ENCODE data around the gene GBA2.

The GBA2 gene

DNA sequence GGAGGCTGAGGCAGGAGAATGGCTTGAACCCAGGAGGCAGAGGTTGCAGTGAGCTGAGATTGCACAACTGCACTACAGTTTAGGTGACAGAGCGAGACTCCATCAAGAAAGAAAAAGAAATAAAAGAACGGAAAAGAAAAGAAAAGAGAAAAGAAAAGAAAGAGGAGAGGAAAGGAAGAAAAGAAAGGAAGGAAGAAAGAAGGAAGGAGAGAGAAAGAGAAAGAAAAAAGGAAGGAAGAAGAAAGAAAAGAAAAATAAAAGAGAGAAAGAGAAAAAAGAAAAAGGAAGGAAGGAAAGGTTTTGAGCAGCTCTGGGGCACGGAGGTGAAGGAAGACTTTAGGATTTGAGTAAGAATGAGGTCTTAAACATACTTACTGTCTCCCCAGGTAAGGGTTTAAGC, 35.5 kb downstream of the GBA2 start:
- DNase-seq, result no peak

DNA sequence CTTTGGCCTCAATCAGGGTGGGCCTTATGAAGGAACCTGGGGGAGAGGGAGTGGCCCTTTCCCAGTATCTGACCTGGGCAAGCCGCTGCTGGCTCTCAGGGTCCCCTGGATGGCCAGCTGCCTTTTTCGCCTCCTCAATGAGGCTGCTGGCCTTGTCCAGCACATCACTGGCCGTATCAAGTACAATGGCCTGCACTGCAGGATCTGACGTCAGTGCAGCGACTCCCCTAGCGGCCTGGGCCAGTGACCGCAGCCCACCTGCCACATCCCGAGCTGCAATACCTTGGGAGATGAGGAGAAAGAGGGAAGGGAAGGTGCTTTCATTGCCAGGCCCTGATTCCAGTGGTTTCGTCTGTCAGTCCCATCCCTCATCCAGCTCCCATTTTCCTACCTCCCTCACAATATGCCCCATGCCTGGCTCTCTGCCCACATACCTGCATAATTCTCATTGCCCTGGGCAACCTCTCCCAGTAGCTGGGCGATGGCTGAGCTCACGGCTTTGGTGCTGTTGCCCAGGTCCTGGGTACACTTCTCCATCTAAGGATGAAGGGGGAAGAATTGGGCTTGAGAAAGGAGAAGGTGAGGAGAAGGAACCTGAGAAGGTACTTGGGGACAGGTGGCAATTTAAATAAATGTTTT, 36.1 kb downstream of the GBA2 start:
- no peak for DNase-seq

DNA sequence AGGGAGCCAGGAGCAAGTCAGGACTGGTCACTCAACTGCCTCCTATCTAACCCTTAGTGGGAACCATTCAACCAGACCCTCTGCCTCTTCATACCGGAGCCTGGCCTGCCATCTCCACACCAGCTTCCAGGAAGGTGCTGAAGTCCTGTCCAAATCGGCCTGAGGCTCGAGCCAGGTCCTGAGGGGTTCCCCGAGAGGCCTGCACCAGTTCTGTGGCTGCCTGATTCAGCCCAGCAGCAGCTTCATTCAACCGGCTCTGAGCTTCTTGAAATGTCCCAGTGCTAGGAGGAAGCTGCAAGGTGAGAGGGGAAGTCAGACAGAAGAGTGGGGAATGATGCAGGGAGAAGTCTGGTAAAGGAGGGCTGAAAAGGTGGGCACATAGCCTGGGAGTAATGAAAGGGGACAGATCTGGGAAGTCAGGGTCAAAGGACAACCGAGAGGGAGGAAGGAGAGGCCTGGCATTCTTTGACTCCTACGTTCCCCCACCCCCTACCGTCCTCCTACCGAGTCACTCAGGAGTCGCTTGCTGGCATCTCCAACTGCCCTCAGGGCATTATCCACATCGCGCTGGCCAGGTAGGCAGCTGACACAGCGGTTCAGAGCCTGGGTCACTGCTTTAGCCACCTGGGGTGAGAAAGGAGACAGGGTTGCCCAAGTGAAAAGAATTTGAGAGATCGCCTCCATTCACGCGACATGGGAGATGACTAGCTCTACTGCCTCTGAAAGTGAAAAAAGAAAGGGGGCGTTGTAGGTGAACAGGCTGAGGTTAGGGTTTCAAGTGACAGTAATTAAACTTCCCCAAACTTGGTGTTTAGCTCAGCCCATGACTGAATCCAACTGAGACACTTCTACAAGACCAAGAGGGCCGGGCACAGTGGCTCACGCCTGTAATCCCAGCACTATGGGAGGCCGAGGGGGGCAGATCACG, 37.3 kb downstream of the GBA2 start:
- DNase-seq, result no peak

DNA sequence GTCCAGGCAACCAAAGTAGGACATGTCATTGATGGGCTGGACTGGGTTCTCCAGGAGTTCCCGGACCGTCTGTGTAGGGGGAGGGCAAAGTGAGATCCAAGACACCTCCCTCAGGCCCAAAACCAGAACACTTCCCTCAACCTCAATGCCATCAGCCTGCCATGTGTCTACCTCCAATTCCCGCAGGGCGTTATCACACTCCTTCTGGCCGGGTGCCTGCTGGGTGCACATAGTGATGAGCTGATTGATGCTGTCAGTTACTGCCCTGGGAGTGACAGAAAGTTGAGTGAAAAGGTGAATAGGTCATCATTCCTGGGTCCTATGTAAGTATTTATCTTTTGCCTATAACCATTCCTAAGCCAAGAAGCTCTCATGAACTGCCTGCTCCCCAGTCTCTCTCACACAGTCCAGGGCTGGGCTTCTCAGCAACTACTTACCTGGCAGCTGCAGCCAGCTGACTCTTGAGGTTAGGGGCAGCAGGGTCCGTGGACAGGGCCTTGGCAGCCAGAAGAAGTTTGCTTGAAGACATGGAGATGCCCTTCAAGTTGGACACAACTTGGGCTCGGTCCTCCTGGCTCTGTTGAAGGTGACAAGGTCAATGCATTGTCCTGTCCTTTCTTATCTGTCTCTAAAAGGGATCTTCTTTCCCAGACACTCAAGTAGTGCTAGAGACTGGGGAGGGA, 38.1 kb downstream of the GBA2 start:
- no peak for DNase-seq

DNA sequence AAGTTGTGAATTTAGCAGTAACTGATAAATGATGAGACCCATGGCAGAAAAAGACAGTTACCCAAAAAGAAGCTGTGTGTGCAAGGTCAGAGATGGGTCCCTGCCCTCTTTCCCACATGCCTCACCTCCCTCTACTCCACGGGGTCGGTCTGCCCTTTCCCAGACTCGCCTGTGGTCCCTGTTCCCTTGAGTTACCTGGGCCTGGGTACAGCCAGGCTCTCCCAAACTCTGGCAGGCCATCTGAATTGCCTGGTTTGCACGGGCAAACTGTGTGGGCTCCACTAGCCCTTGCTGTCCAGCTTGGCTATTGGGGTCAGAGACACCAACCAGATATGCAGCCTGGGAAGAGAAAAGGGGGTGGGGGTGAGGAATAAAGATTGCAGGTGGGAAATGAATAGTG, 40.9 kb downstream of the GBA2 start:
- DNase-seq, result no peak

- DNase-seq, result no peak
These were observed 42.1 kb downstream of the GBA2 start for GRCh38 chr9:35706951-35707350.

DNA sequence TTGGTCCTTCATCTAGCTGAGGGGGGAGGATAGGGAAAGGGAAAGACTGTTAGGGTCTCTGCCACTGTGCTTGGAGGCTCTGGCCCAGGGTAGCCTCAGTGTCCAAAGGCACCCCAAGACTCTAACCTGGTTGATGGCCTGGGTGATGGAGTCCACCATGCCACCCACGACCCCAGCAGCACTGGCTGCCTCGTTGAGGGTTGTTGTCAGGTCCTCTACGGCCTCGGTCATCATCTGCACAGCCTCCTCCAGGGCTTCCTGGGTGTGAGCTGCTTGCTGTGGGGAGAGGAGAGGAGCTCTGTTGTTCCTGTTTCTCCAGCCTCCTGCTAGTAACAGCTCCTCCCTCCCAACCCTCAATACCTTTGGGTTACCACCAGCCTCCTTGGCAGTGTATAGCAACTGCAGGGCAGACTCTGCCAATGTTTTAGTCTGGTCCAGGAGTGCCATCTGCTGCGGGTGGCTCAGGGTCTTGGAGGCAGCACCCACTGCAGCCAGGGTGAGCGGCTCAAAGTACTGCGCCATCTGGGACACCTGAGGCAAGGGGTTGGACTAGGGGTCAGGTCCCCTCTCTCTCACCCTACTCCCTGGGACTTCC, 43.1 kb downstream of the GBA2 start:
- no peak for DNase-seq

DNA sequence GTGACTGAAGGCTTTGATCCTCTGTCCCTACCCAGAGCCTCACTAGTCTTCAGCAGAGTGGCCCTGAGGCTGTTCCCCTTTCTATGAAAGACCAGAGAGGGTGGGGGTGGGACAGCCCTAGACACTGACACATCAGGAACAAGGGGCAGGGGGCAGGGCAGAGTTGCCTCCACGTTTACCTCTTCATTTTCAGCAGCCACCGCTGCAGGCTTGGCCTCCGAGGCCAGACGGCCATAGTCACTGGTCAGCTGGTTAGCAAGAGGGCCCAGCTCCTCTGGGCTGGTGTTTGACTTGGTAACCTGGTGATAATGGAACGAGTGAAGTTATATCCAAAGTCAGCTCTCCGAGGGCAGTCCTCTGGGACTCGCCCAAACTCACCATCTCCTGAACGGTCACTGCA, 43.7 kb downstream of the GBA2 start:
- no peak for DNase-seq

- DNase-seq, result no peak
These were observed 44.9 kb downstream of the GBA2 start for GRCh38 chr9:35703906-35704672.

GRCh38 chr9:35702696-35703095, 46.3 kb downstream of the GBA2 start:
- DNase-seq, result no peak

- no peak for DNase-seq
These were observed 48.1 kb downstream of the GBA2 start for GRCh38 chr9:35700942-35701341.

DNA sequence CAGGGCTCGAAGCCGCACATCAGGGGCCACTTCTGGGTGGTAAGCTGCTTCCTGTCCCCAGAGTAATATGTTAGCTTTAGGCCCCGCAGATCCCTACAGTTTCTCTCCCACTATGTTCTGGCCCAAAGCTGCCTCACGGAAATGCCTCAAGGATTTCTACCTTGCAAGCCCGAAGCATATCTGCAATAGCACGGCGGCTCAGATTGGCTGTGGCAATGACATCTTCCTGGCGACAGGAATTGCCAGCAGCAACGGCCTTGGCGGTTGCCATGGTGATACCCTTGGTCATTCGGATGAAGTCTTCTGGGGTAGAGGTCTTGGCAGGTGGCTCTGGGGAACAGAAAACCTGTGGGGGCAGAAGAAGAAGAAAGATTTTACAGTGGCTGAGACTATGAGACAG, 49.0 kb downstream of the GBA2 start:
- DNase-seq, result no peak

DNA sequence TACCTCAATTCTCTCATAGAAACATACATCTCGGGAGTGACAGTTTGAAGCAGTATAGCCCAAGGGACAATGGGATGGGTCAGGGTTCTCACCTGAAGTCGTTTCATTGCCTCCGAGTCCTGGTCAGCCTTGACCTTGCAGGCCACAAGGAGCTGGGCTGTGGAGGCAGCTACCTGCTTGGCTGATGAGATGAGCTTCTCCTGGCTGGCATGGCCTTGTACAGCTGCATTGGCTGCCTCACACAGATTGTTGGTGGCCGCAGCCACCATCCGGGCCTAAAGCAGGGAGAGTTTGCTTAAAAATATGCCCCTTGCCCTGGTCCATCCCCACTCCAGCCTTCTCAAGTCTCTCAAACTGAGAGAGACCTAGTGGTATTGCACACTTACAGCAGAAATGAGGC, 50.8 kb downstream of the GBA2 start:
- no peak for DNase-seq

DNA sequence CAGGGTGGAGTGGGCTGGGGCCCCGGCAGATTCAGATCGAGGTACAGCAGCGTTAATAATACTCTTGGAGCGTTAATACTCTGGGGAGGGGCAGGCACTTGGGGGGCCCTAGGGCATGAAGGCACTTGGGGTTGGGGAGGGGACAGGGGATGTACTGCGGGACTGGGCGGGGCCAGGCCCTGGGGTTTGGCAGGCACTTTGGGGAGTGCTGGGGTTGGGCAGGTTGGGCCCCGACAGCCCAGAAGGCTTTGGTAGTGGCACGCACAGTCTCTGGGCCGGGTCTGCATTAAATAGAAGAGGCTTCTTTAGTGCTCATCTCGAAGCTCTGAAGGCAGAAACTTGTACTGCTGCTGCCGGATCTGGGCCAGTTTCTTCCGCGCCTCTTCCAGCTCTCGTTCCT, 51.5 kb downstream of the GBA2 start:
- DNase-seq, result no peak

GRCh38 chr9:35696520-35697215, 52.4 kb downstream of the GBA2 start:
- DNase-seq, result no peak

GRCh38 chr9:35695943-35696401, 53.1 kb downstream of the GBA2 start:
- no peak for DNase-seq

DNA sequence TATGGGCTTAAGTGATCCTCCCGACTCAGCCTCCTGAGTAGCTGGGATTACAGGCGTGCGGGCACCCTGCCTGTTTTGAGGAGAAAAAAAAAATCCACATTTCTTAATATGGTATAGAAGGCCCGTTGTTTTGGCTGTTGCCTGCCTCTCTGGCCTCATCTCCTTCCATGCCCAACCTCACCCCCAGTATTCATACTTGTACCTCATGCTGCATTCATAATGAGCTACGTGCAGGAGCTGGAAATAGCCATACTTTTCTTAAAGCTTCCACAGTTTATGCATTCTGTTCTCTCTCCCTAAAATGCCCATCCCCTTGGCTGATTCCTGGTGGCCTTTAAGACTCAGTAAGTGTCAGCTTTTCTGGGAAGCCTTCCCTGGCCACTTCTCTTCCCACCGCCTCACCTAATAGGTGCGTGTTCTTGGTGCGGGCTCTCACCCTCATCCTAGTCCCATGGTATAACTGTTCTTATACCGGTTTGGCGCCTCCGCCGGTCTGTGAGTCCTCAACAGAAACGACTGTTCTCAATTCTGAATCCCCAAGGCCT, 57.2 kb downstream of the GBA2 start:
- DNase-seq, result no peak

DNA sequence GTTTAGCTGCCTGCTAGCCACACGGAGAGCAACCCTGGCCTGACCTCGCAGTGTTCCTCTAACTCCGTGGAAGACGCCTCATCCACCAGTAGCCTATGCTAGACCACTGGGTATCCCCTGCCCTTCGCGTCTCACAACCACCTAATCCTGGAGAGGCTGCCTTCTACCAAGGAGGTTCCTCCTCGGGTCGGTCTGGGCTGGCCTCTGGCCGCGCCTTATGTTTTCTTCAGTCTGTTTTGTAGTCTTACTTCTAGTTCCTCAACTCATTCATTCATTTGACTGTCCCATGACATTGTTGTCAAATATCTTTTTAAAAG, 57.7 kb downstream of the GBA2 start:
- DNase-seq, result no peak

- no peak for DNase-seq
These were observed 58.3 kb downstream of the GBA2 start for GRCh38 chr9:35690614-35691333.

DNA sequence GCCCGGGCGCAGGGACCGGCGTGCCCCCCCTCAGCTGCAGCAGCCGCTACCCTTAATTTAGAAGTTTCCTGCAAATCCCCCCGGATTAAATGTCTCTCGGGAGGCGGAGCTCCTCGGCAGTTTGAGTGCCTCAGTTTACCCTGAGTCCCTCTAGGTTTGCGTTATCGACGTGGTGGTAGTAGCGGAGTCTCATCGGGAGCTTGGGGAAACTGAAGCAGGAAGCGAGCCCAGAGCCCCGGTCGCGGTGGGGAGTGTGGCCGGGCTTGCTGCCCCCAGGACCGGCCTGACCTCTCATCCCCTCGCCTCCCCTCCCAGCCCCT, 58.8 kb downstream of the GBA2 start:
- DNase-seq, result no peak

DNA sequence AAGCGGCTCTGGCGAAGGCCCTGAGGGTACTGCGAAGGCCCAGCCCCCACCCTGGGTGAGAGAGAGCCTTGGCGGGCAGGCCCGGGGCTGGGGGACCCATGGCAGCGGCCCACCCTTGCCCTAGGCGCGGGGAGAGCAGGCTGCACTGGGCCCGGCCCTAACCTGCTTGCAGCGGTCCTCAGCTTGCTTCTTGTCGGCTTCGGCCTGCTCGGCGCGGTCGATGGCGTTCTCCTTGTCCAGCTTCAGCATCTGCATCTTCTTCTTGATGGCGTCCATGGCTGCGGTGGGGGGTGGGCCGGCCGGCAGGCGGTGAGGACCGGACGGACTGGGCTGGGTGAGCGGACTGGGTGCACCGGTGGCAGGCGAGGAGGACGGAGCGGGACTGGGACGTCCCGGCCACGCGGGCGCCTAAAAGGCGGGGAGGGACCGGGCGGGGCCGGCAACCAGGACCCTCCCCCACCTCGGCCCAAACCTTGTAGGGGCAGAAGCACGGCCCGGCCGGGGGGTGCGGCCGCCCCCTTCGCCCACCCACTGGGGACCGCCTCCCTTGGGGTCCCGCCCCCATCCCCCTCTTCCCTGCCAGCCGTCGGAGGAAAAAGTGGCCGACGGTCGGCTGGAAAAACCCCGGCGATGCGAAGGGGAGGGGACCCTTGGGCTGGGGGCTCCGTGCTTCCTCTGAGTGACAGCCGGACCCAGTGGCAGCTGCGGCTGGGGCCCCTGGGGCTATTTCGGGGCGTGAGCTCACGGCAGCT, 59.3 kb downstream of the GBA2 start, which contains the start of gene TPM2:
Gene TPM2 (minus strand): TSS at position 384 of the 752 bp plus-strand sequence. CDS start 108 bp downstream, at position 276.
- no peak for DNase-seq

Measured in NCI-H1436 treated with DMSO at 0.1 percent for 48 hours (cell line).